HG03280 (cell line): ENCODE results near the gene DMRTB1.

Experiments
- ATAC-seq: cut with Tn5 transposase; IDR thresholded peaks from one replicate; pipeline ENCODE4 v1.9.1; 2021; ENCODE audit warnings: mild to moderate bottlenecking, moderate library complexity; ENCODE audit not compliant: unreplicated experiment

DMRTB1 gene

GRCh38 chr1:53462769-53463501, 3.7 kb downstream of the DMRTB1 start:
- ATAC-seq = no peak

DNA sequence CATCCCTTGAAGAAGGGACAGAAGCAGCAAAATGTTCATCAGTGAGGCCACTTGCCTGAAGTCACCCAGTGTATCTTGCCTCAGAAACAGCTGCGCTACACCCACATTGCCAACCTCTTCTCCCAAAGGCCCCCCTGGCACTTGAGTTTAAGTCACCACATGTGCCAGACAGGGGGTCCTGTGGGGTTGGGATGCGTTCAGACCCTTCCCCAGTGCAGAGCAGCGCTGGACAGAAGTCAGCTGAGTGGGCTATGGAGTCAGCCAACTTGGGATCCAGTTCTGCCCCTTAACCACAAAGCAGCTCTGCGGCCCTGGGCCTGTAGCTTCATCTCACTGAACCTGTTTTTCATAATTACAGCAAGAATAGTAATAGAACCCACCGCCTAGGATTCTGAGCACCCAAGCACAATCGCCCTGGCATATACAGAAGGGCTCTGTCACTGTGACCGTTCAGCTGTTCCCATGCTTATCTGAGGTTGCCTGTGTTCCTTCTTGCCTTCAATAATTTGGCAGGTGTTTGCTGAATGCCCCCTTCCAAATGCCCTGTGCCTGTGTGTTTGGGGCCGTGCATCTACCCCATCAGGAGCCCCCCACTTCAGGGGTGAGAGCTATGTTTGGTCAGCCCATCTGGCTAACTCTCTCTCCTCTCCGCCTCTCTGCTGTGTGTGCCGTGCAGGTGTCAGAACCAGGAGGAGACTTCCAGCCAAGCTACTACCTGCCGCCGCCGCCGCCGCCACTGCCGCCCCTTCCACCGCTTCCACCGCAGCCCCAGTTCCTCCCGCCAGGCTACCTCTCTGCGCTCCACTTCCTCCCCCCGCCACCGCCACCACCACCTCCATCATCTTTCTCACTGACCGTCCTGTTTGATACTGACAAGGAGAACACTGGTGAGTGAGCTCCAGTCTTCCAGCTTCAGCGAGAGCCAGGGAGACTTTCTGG, 5.0 kb downstream of the DMRTB1 start:
- no peak for ATAC-seq

- no peak for ATAC-seq
Measured at GRCh38 chr1:53465023-53465957, 6.1 kb downstream of the DMRTB1 start.

DNA sequence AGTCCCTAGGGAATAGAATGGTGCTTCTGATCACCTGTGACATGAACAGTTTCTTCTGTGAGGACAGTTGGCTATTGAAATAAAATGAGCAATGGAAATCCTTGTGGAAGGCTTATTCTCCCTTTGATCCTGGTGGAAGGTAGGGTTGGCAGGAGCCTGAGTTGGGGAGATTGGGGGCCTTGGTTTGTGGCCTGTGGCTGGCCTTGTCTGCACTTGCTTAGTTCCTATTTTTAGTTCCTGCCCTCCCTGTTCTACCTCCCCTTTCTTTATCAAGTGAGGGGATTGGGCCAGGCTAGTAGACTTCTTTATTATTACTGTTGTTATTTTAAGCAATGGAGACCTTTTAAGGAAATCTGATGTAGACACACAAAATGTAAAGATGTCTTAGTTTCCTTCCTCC, 8.2 kb downstream of the DMRTB1 start:
- no peak for ATAC-seq

DNA sequence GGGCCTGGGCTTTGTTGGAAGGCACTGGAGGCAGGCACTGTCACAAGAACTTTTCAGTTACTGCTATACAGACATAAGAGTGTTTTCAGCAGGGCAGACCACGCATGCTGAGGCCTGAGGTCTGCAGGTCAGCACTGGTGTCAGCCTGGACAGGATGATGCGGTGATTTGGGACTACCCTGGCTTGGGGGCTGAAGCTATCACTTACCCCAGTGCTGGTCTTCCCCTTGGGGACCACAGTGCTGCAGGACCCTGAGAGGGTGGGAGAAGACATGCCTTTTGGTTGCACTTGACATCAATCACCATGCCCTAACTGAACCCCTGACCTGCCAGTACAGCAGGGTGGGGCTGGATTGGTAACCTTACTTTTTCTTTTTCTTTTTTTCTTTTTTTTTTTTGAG, 9.2 kb downstream of the DMRTB1 start:
- no peak for ATAC-seq

- no peak for ATAC-seq
Measured at GRCh38 chr1:53469373-53469772, 10.2 kb downstream of the DMRTB1 start.

GRCh38 chr1:53470155-53470554, 11.0 kb downstream of the DMRTB1 start:
- no peak for ATAC-seq

DNA sequence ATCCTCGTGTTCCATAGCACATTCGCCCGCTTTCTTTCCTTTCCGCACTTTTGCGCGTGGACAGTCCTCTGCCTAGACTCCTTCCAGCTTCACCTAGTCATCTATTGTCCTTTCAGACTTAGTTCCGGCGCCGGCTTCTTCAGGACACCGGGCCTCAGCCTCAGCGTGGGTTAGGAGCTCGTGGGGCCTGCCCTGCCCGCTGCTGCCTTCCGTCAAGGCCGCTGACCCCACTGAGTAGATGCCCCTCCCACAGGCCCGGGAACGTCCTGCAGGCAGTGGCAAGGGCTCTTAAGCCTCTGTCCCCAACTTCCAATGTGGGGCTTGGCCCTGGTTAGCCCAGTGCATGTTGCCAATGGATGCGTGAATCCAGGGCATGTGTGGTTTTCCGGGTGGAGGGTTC, 11.4 kb downstream of the DMRTB1 start:
- ATAC-seq = no peak

GRCh38 chr1:53471000-53471399, 11.8 kb downstream of the DMRTB1 start:
- no peak for ATAC-seq

DNA sequence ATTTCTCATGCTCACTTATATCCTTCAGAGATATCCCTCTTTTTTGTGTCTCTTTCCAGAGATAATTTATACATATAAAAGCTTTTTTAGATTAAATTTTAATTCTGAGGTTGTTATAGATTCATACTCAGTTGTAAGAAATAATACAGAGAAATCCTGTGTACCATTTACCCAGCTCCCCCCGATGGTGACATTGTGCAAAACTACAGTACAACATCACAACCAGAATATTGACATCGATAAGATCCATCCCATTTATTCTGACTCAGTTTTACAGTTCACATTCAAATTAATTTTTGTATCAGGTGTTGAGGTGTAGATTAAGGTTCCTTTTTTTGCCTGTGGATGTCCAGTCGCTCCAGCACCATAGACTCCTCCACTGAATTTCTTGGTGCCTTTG, 14.3 kb downstream of the DMRTB1 start:
- ATAC-seq = no peak

DNA sequence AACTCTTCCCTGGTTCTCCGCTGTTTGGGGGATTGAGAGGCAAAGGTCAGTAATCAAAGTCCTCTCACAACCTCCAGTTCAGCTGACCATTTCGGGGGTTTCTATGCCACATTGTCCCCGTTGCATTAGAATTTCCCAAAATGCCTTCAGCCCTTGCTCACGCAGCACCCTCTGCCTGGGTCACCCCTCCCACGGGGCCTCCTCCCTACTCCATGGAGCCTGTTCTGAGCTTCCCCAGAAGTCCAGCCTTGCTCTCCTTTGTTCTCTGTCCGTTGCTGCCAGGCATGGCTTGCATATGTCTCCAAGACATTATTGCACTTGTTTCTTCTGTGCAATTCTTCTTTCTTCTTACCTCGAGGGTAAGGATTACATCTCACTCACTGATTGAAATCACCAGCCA, 16.5 kb downstream of the DMRTB1 start:
- no peak for ATAC-seq

DNA sequence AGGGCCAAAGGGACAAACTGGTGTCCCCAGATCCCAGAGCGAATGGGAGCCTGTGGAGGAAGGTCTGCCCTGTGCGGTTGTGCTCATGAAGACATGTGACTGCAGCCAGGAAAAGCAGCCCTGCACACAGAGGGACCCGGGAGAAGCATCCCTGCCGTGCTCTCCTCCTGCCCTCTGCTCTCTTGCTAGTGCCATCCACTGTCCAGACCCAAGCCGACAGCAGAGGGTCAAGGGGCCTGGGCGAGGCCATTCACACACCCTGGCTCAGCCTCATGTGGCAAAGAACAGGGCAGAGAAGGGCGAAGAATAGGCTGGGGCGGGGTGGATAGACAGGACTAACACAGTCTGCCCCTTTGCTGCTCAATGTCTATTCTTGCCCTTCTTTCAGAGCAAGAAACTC, 17.4 kb downstream of the DMRTB1 start:
- no peak for ATAC-seq

- ATAC-seq = no peak
Measured at GRCh38 chr1:53477651-53478501, 18.7 kb downstream of the DMRTB1 start.

GRCh38 chr1:53478502-53478818, 19.3 kb downstream of the DMRTB1 start:
- no peak for ATAC-seq

DNA sequence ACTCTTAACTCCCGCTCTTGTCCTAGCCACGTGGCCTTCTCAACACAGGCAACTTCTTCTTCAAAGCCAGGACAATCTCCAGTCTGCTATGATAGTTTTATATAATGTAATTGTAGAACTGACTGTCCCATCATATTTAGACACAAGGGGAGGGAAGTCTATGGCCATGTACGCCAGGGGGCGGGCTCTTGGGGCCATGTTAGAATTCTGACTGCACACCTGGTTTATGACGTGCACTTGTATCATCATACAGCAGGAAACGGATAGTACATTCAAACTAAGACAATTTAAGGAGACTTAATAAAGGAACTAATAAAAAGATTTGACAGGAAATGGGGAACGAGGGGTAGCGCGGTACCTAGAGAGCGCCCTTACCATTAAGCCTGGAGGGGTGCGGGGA, 21.5 kb downstream of the DMRTB1 start:
- ATAC-seq = no peak

DNA sequence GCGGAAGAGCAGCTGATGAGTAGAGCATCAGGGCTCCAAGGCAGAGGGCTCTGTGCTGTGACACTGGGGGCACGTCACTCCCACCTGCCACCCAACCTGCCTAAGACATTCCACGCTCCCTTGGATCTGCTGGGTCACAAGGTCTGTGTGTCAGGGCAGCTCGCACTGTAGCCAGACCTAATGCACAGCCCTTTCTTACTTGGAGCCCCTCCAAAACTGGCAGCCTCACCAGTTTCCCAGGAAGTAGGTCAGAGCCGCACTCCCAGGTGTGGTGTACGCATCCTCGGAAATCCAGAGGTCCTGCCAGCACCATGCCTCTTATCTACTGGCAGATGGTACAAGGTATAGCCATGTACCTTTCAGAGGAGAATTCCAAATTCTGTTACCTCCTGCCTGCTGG, 22.3 kb downstream of the DMRTB1 start:
- no peak for ATAC-seq

DNA sequence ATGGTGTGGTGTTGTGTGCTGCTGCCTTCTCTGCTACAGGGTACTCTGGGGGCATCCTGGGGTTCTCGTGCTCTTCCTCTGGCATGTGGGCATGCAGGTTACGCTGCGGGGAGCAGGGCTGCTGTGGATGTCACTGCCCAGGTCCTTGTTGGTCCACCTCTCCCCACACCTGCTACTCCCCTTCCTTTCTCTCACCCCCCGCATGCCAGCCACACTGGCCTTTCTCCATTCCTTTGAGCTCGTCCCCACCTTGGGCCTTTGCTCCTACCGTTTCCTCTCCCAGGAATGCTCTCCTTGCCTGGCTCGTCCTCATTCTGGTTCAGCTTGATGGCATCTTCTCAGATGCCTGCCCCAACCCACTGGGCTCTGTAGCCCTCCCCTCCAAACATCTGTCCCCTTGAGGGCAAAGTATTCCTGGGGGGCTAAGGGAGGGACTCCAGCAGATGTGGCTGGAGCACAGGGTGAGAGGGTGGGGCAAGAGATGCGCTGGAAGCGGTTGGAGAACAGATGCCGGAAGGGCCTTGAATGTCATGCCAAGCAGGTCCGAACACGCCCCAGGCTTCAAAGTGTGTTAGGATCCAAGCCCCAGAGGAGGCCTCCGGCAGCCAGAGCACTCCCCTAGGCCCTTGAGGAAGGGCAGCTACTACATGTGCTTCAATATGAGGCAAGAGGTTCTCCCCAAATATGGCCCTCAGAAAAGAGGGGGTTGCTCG, 23.4 kb downstream of the DMRTB1 start:
- ATAC-seq = no peak

GRCh38 chr1:53483170-53483569, 24.0 kb downstream of the DMRTB1 start:
- ATAC-seq = no peak

GRCh38 chr1:53483656-53484055, 24.5 kb downstream of the DMRTB1 start:
- ATAC-seq = no peak
